Fibroblast of villous mesenchyme (primary cell): ENCODE data around the gene CCDC170. TPM values are rescaled to one million over a fixed set of nuclear protein-coding genes. Genes with fewer than 3 reads are reported as not detected.

Experiments used
- DNase-seq: peaks from one replicate; pipeline ENCODE4 v3.0.0-alpha.2; 2010; ENCODE audit warnings: low read depth
- H3K4me3 ChIP-seq: 2 replicates; pipeline ENCODE4 v1.5.1; 2011; ENCODE audit warnings: low read depth, mild to moderate bottlenecking, low read length
- total RNA-seq: library from RNA; depleted of rRNA; stranded (reverse); fragments of >200 nt; gene quantifications from 2 replicates; pipeline ENCODE4 v1.2.3, GENCODE V29; 2012
- TF ChIP-seq, protein P1 (sequence below): IDR thresholded peaks from 2 replicates; pipeline ENCODE4 v1.5.1; 2012; ENCODE audit warnings: low read depth, mild to moderate bottlenecking, low read length; ENCODE audit not compliant: insufficient read depth

The CCDC170 gene
- total RNA-seq, 1 donor = 3.9 TPM

DNA sequence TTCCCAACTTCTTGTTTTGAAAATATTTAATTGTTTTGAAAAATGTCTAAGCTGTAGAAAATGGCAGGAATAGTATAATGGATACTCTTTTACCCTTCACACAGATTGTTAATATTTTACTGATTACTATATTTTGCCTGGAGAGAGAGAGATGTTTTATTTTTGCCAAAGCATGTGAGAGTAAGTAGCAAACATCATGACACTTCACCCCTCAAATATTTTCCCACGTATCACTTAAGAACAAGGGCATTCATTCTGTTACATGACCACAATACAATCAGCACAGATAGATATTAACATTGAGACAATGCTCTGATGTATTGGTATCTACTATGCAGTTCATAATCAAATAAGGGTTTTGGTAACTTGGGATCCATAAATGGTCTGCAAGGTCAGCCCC lies 116.5 kb downstream of the CCDC170 start:
- no peak overlapping the region for H3K4me3 ChIP-seq
- TF ChIP-seq, protein P1, sequence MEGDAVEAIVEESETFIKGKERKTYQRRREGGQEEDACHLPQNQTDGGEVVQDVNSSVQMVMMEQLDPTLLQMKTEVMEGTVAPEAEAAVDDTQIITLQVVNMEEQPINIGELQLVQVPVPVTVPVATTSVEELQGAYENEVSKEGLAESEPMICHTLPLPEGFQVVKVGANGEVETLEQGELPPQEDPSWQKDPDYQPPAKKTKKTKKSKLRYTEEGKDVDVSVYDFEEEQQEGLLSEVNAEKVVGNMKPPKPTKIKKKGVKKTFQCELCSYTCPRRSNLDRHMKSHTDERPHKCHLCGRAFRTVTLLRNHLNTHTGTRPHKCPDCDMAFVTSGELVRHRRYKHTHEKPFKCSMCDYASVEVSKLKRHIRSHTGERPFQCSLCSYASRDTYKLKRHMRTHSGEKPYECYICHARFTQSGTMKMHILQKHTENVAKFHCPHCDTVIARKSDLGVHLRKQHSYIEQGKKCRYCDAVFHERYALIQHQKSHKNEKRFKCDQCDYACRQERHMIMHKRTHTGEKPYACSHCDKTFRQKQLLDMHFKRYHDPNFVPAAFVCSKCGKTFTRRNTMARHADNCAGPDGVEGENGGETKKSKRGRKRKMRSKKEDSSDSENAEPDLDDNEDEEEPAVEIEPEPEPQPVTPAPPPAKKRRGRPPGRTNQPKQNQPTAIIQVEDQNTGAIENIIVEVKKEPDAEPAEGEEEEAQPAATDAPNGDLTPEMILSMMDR = no peak
- peak; percentile 7 for DNase-seq

DNA sequence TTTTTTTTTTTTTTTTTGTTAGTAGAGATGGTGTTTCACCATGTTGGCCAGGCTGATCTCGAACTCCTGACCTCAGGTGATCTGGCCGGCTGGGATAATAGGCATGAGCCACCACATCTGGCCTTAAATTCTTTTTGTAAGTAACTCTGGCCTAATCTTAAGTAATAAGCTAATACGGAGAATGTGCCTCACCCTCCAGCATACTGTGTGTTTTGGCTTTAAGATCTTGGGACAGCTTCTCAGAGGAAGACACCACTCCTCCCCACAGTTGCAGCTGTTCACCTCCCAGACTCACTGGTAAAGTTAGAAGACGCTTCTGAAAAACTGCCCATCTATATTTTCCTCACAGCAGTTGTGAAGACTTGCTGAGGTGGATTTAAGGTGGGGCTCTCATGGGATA lies 120.8 kb downstream of the CCDC170 start:
- H3K4me3 ChIP-seq = no peak overlapping the region
- TF ChIP-seq, protein P1 = no peak
- DNase-seq = peak; percentile 12

DNA sequence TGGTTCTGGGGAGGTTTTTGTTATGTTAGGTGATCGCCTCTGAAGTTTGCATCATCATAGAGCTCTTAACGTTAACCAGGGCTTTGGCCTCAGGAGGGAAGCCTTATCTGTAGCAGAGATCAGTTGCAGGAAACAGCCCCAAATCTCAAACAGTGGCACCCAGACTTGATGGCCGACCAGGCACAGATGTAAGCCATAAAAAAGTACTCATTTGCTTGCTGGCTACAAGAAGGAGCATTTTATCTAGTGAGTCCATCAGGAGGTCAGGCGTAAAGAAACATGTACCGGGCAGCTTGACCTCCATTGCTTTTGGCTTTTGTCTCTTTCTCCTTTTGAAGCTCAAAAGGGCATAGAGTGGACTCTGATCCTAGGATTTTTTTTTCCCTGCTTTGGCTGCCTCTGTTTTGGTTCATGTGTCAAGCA lies 122.3 kb downstream of the CCDC170 start:
- TF ChIP-seq, protein P1 = no peak
- DNase-seq = peak; percentile 82
- no peak overlapping the region for H3K4me3 ChIP-seq

DNA sequence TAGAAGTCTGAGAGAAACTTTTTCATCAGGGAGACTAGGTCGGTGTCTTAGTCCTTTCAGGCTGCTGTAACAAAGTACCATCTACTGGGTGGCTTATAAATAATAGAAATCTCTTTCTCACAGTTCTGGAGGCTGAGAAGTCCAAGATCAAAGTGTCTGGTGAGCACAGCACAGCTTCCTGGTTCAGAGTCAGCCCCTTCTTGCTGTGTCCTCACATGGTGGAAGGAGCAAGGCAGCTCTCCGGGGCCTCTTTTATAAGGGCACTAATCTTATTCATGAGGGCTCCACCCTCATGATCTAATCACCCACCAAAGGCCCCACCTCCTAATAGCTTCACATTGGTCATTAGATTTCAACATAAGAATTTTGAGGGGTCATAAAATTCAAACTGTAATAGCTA lies 122.8 kb downstream of the CCDC170 start:
- TF ChIP-seq, protein P1 = no peak
- no peak overlapping the region for H3K4me3 ChIP-seq
- no peak for DNase-seq

DNA sequence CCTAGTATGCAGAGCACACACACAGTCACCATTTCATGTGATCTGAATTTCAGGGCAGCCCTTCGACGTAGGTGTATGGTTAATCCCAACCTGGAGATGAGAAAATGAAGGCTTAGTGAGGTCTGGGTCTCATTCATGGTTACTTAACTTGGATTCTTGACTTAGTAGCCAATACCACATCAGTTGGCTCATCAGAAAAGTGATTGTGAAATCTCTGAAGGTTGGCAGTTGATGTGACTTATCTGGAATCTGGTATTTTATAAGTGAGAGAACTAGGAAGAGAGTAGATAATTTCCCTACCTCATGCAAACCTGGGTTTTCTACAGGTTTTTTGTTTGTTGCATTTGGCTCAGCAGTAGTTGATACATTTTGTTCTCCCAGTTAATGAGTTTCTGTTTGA lies 123.7 kb downstream of the CCDC170 start:
- H3K4me3 ChIP-seq = no peak overlapping the region
- TF ChIP-seq, protein P1 = no peak
- DNase-seq = no peak

DNA sequence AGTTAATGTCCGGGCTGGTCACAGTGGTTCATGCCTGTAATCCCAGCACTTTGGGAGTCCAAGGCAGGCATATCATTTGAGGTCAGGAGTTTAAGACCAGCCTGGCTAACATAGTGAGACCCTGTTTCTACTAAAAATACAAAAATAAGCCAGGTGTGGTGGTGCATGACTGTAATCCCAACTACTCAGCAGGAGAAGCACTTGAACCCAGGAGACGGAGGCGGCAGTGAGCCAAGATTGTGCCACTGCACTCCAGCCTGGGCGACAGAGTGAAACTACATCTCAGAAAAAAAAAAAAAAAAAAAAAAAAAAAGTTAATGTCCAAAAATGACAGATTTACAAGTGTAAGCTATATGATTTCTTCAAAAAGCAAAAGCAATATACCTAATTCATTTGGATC lies 124.9 kb downstream of the CCDC170 start:
- DNase-seq = no peak
- no peak overlapping the region for H3K4me3 ChIP-seq
- TF ChIP-seq, protein P1 = no peak

DNA sequence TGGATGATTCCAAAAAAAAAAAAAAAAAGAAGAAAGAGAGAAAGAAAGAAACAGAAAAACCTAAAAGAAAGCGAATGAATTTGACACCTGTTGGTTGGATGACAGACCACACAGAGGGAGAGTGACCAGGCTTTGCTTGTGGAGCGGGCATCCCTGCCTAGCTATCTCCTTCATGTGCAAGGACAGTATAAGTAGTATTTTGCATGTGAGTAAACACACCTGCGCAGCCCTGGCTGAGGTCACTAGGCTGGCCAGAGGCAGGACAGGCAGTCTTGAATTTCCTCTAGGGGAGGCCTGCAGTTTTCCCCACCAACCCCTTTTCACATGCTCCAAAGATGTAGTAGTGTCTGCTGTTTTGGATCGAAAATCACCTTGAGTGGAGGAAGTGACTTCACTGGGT lies 126.4 kb downstream of the CCDC170 start:
- TF ChIP-seq, protein P1 = no peak
- DNase-seq = no peak
- H3K4me3 ChIP-seq = no peak overlapping the region
